Spleen (tissue), 11 donors: ENCODE results near the gene ATP12A. TPM values are rescaled to one million over a fixed set of nuclear protein-coding genes. Genes with fewer than 3 reads are reported as not detected.

Experiments
- DNase-seq: peaks from one replicate; pipeline ENCODE4 v3.0.0-alpha.2; 2020
- H3K27ac ChIP-seq, 8 donors: fragments of 200-600 bp; sonication (generic) in 7 of 8; 1 replicate in 4 of 8; 2 replicates in 4 of 8; pipeline versions ENCODE4 v1.5.0 to v1.8.0; 2016 to 2021; ENCODE audit warnings: inconsistent platforms in 4 of 8, mild to moderate bottlenecking in 4 of 8, moderate library complexity in 1 of 8
- H3K27me3 ChIP-seq, 7 donors: fragments of 200-600 bp; sonication (generic) in 6 of 7; replicated peaks in 1 of 7; 1 replicate in 4 of 7; 2 replicates in 3 of 7; pipeline versions ENCODE4 v1.5.0 to v1.8.0; 2016 to 2021; ENCODE audit warnings: inconsistent platforms in 3 of 7, mild to moderate bottlenecking in 1 of 7
- H3K36me3 ChIP-seq, 6 donors: fragments of 200-600 bp; sonication (generic) in 5 of 6; 1 replicate in 4 of 6; 2 replicates in 2 of 6; pipeline versions ENCODE4 v1.5.0 to v1.8.0; 2016 to 2021; ENCODE audit warnings: inconsistent platforms in 2 of 6
- H3K4me1 ChIP-seq, 6 donors: fragments of 200-600 bp; sonication (generic) in 5 of 6; 1 replicate in 3 of 6; 2 replicates in 3 of 6; pipeline versions ENCODE4 v1.5.0 to v1.8.0; 2016 to 2021; ENCODE audit warnings: inconsistent platforms in 3 of 6
- H3K4me3 ChIP-seq, 8 donors: fragments of 200-600 bp; sonication (generic) in 7 of 8; 1 replicate in 4 of 8; 2 replicates in 4 of 8; pipeline versions ENCODE4 v1.5.0 to v1.8.0; 2016 to 2021; ENCODE audit warnings: inconsistent platforms in 4 of 8, mild to moderate bottlenecking in 4 of 8, moderate library complexity in 2 of 8
- H3K9me3 ChIP-seq, 8 donors: fragments of 200-600 bp; sonication (generic) in 7 of 8; 1 replicate in 4 of 8; 2 replicates in 4 of 8; pipeline versions ENCODE4 v1.5.0 to v1.8.0; 2016 to 2021; ENCODE audit warnings: inconsistent platforms in 4 of 8
- POLR2A ChIP-seq, 3 donors: fragments of 450-650 bp; IDR thresholded peaks; one replicate each; pipeline ENCODE4 v1.5.1; 2017; ENCODE audit warnings: antibody characterized with exemption in 3 of 3, mild to moderate bottlenecking in 1 of 3
- POLR2AphosphoS5 ChIP-seq, 3 donors: sonication (generic); formaldehyde crosslinking; IDR thresholded peaks; one replicate each; pipeline ENCODE4 v1.5.1; 2017; ENCODE audit warnings: antibody characterized with exemption in 3 of 3
- WGBS, 5 donors: extraction: QIAGEN DNeasy Blood & Tissue Kit in 3 of 5; methylation state at CpG; one replicate each; pipeline versions ENCODE4 v1.1.5 to v1.1.7; 2013 to 2018; 5-methylcytosine and 5-hydroxymethylcytosine counted together
- intact Hi-C: fragments of 100-400 bp; cut with DNase I; formaldehyde crosslinking; loops from one replicate; pipeline ENCODE4 v1.15.0; 2023; ENCODE audit warnings: low total_unique reads
- polyA plus RNA-seq, 3 donors: library from polyadenylated mRNA; stranded (reverse); fragments of 200-250 nt; gene quantifications; one replicate each; pipeline ENCODE4 v1.2.1, GENCODE V29; 2013
- total RNA-seq, 7 donors: library from RNA; depleted of rRNA in 3 of 7; stranded (reverse); fragments of >200 nt in 3 of 7; fragmentation: NEBNext Ultra II Directional in 4 of 7; extraction: Animal tissue kit (Norgen Biotek cat#: 25700) in 4 of 7; gene quantifications; one replicate each; pipeline versions ENCODE4 v1.1.0 to v1.2.1, GENCODE V29; 2016 to 2021
- TF ChIP-seq, protein P1 (sequence below), 11 experiments: fragments of 200-600 bp in 7 of 11; fragments of 450-650 bp in 4 of 11; sonication (generic) in 4 of 11; IDR thresholded peaks in 8 of 11; conservative IDR thresholded peaks in 3 of 11; 1 replicate in 7 of 11; 2 replicates in 4 of 11; pipeline versions ENCODE4 v1.4.0 to v1.8.0; 2016 to 2021; ENCODE audit warnings: antibody characterized with exemption in 11 of 11, inconsistent platforms in 4 of 11, mild to moderate bottlenecking in 1 of 11
- donor health status: healthy with polysubstance abuse.
- donor health status: DM: no; HTN: no; CAD: no; lungs with moderate emphysema.
- donor health status: DM: no; HTN: no; CAD: no.
- donor health status: Bipolar disorder and iron deficiency.
- donor health status: healthy.
- donor health status: DM: no; HTN: no; CAD: no.
- donor health status: DM: yes; HTN: yes; CAD: no.

Gene ATP12A
- total and polyA plus RNA-seq, 10 donors, result not detected

DNA sequence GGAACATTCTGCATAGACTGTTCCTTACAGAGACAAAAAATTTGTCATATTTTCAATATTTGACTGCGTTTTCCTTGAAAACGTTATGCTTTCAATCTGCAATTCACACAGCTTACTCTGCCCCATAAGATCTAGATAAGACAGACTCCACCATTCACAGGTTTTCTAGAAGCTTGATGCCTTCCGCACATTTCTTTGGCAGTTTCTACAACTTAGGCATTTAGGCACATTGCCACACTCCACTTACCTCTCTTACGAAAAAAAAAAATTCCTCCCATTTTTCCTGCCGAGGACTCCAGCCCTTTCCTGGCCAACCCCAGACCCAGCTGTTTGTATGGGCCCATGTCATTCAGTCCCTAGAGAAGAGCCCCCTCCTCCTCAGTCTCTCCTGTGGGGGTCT is 11.2 kb downstream of the ATP12A start:
- intact Hi-C loops, result no loop called here
- Histone ChIP-seq H3K27ac (no peak overlapping the region), H3K36me3 (no peaks in the 10 kb centered on the region), H3K4me1 (peaks cover 0 to 5% (median 0%) of the 10 kb centered on the region in 6 donors), H3K27me3 (peaks cover 0 to 72% (median 6%) of the 10 kb centered on the region in 7 donors), H3K4me3 (no peak overlapping the region), H3K9me3 (no peaks in the 10 kb centered on the region)
- TF ChIP-seq, protein P1, sequence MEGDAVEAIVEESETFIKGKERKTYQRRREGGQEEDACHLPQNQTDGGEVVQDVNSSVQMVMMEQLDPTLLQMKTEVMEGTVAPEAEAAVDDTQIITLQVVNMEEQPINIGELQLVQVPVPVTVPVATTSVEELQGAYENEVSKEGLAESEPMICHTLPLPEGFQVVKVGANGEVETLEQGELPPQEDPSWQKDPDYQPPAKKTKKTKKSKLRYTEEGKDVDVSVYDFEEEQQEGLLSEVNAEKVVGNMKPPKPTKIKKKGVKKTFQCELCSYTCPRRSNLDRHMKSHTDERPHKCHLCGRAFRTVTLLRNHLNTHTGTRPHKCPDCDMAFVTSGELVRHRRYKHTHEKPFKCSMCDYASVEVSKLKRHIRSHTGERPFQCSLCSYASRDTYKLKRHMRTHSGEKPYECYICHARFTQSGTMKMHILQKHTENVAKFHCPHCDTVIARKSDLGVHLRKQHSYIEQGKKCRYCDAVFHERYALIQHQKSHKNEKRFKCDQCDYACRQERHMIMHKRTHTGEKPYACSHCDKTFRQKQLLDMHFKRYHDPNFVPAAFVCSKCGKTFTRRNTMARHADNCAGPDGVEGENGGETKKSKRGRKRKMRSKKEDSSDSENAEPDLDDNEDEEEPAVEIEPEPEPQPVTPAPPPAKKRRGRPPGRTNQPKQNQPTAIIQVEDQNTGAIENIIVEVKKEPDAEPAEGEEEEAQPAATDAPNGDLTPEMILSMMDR (IDR thresholded peaks at IDR 0.05 in 8 of 11, conservative IDR thresholded peaks at IDR 0.05 in 3 of 11), result no peak
- TF ChIP-seq POLR2AphosphoS5 (IDR thresholded peaks at IDR 0.05), result no peak
- TF ChIP-seq POLR2A (IDR thresholded peaks at IDR 0.05), result no peak
- no peak for DNase-seq
- WGBS, 5 donors, result 64 to 82% (median 75%) methylated on average over 5 of the region's 5 CpGs

DNA sequence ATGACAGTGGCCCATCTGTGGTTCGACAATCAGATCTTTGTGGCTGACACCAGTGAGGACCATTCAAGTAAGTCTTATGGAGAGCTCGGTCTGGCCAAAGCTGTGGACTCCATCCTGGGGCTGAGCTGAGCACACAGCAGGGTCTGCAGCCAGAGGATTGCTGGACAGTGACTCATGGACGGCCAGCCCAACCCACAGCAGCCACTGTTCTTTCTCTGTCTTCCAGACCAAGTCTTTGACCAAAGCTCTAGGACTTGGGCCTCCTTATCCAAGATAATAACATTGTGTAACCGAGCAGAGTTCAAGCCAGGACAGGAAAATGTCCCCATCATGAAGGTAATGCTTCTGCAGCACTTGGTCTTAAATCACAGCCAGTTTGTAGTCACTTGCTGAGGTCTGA is 12.4 kb downstream of the ATP12A start:
- peaks cover 0 to 5% (median 0%) of the 10 kb centered on the region in 6 donors for H3K4me1 ChIP-seq
- no peak for DNase-seq
- intact Hi-C loops, result no loop called here
- H3K27ac ChIP-seq, result no peak overlapping the region
- H3K36me3 ChIP-seq, result no peaks in the 10 kb centered on the region
- peaks cover 0 to 62% (median 6%) of the 10 kb centered on the region in 7 donors for H3K27me3 ChIP-seq
- WGBS, 5 donors, result 47 to 72% (median 63%) methylated on average over 4 of the region's 4 CpGs
- H3K4me3 ChIP-seq, result no peak overlapping the region
- no peaks in the 10 kb centered on the region for H3K9me3 ChIP-seq
- TF ChIP-seq, protein P1 (IDR thresholded peaks at IDR 0.05 in 8 of 11, conservative IDR thresholded peaks at IDR 0.05 in 3 of 11), result no peak
- TF ChIP-seq POLR2A (IDR thresholded peaks at IDR 0.05) (no peak), POLR2AphosphoS5 (IDR thresholded peaks at IDR 0.05) (no peak)

DNA sequence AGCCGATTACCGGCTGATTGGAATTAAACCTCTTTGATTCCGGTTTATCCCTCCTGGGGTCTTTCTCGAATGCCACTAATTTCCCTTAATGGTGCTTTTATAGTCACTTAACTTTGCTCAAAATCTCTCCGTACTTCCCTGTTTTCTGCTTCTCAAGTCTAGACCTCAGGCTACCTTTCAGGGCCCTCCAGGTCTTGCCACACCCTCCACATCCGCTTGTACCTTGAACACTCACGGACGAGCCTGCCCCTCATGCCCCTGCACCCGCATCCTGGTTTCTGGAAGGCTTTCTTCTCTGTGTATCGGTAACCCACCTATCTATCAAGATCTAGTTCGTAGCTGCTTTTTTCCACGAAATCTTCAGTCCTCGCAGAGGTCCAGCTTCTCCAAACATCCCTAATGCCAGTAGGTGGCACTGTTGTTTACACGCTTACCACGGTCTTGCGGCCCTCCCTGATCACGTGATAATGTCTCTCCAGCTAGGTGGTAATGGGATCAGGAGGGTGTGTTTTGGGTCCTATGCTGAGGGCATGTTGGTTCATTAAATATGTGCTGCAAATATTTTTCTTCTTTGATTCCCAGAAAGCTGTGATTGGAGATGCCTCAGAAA is 13.8 kb downstream of the ATP12A start:
- intact Hi-C loops, result no loop called here
- H3K36me3 ChIP-seq, result no peaks in the 10 kb centered on the region
- WGBS, 5 donors, result 21 to 26% (median 22%) methylated on average over 17 of the region's 17 CpGs
- peaks cover 0 to 58% (median 6%) of the 10 kb centered on the region in 7 donors for H3K27me3 ChIP-seq
- no peak for TF ChIP-seq POLR2A (IDR thresholded peaks at IDR 0.05)
- TF ChIP-seq, protein P1 (IDR thresholded peaks at IDR 0.05 in 8 of 11, conservative IDR thresholded peaks at IDR 0.05 in 3 of 11), result peak; percentile 16 to 70 (median 56)
- no peak overlapping the region for H3K4me3 ChIP-seq
- peaks cover 0 to 5% (median 0%) of the 10 kb centered on the region in 6 donors for H3K4me1 ChIP-seq
- no peak for DNase-seq
- no peaks in the 10 kb centered on the region for H3K9me3 ChIP-seq
- H3K27ac ChIP-seq, result no peak overlapping the region

DNA sequence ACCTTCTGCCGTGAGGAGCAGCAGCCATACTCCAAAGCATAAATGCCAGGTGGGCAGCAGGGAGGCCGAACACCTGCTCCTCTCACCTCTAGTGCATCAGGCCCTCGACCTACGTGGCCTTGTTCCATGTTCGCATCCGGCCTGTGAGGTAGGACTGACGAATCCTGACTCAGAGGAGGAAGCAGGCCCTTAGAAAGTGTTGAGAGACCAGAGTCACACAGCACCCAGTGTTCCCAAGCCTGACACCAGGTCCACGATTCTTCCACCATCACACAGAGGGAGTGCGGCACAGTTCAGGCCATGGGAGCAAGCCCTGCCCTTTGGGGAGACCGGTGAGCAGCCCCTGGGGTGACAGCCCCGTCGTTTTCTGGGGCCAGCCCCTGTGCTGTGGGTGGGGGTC is 14.7 kb downstream of the ATP12A start:
- no peaks in the 10 kb centered on the region for H3K36me3 ChIP-seq
- whole genome bisulfite sequencing, 5 donors, result 76 to 90% (median 81%) methylated on average over 10 to 12 of the region's 12 CpGs

More for the DNA sequence above, 14.7 kb downstream of the ATP12A start:
- Histone ChIP-seq H3K9me3 (no peaks in the 10 kb centered on the region), H3K27ac (no peak overlapping the region), H3K4me1 (peaks cover 0 to 5% (median 0%) of the 10 kb centered on the region in 6 donors), H3K4me3 (no peak overlapping the region), H3K27me3 (peaks cover 0 to 56% (median 6%) of the 10 kb centered on the region in 7 donors)
- intact Hi-C loops, result no loop called here
- DNase-seq, result no peak
- TF ChIP-seq POLR2AphosphoS5 (IDR thresholded peaks at IDR 0.05), result no peak
- no peak for TF ChIP-seq POLR2A (IDR thresholded peaks at IDR 0.05)
- TF ChIP-seq, protein P1 (IDR thresholded peaks at IDR 0.05 in 8 of 11, conservative IDR thresholded peaks at IDR 0.05 in 3 of 11), result no peak
